ENCODE data around the gene PHB1. TPM values are rescaled to one million over a fixed set of nuclear protein-coding genes. Genes with fewer than 3 reads are reported as not detected.
A peak's percentile ranks its signal among the peaks of the same experiment; 100 is the strongest.

The PHB1 gene
- total RNA-seq, 5 donors from 2014 or later (not counting 1 experiment from before 2014, with no cell fraction given): 49.4 to 84.6 (median 74.7) TPM

GRCh38 chr17:49363251-49363650 lies 51.4 kb downstream of the PHB1 start:
- CTCF ChIA-PET: interaction anchor here (0.6 to 0.8 kb wide), 3 partner anchors 23 to 838 kb away, joined by 3 to 5 read pairs (median 3); partner anchors contain the start of gene COL1A1 (in 1 of the 2)
- peak overlapping the region in 1 of 2 donors; percentile 90 for H3K27ac Mint-ChIP-seq
- H3K4me3 Mint-ChIP-seq: no peak overlapping the region
- H3K27me3 Mint-ChIP-seq: no peaks in the 10 kb centered on the region
- no peak overlapping the region for H3K27ac ChIP-seq (ENCODE audit: low read length)
- no peak for DNase-seq
- POLR2A ChIA-PET: no interaction called here
- no CpG with 5 or more reads among the region's 4 CpGs for WGBS (ENCODE audit: insufficient coverage)
- H3K36me3 ChIP-seq (ENCODE audit: control insufficient read depth in 2 of 2, extremely low read depth in 1 of 2, insufficient read depth in 1 of 2, low read length in 1 of 2): no peaks in the 10 kb centered on the region
- H3K36me3 Mint-ChIP-seq: no peaks in the 10 kb centered on the region
- no peaks in the 10 kb centered on the region for H3K27me3 ChIP-seq (replicated peaks in 1 of 2; ENCODE audit: control insufficient read depth in 2 of 2, extremely low read depth in 1 of 2, insufficient read depth in 2 of 2, low read length in 1 of 2)
- H3K4me3 ChIP-seq (ENCODE audit: control insufficient read depth in 1 of 2, extremely low read depth in 1 of 2, low read length in 1 of 2): no peak overlapping the region
- H3K9me3 ChIP-seq: no peaks in the 10 kb centered on the region
- peaks cover 33 to 39% of the 10 kb centered on the region in 2 experiments for H3K4me1 ChIP-seq (ENCODE audit: control insufficient read depth in 1 of 2, extremely low read depth in 1 of 2, insufficient read depth in 2 of 2, low read length in 2 of 2)
- ATAC-seq (replicated peaks in 1 of 4): no peak
- no peaks in the 10 kb centered on the region for H3K9me3 Mint-ChIP-seq
- H3K4me1 Mint-ChIP-seq: peaks cover 43 to 57% (median 45%) of the 10 kb centered on the region in 3 donors

DNA sequence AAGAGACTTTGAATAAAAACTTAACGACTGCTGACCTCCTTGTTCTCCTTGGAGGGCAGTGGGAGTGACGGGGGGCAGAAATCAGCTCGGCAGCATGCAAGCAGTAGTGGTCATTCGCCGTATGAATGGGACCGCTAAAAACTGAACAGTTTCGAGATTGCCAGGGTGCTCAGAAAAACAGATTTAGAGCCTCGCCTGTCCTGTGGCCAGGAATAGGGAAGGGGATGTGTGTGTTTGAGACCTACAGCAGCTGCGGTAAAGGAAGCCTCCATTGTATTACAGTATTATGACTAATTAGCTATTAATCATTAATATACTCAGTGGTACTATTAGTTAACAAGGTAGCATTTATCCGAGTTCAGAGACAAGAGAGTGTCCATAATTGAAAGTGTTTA lies 52.0 kb downstream of the PHB1 start:
- WGBS (ENCODE audit: insufficient coverage): 20% methylated on average over 7 of the region's 10 CpGs
- CTCF ChIA-PET: interaction anchor here (0.6 to 0.8 kb wide), 6 partner anchors 22 to 314 kb away, joined by 3 to 10 read pairs (median 5); no protein-coding TSS in a partner anchor
- Mint-ChIP-seq H3K27ac (peak overlapping the region; percentile 90 to 95), H3K27me3 (no peaks in the 10 kb centered on the region), H3K36me3 (no peaks in the 10 kb centered on the region), H3K4me3 (peak overlapping the region; percentile 78 to 83 (median 80)), H3K4me1 (peaks cover 48 to 60% (median 50%) of the 10 kb centered on the region in 3 donors), H3K9me3 (no peaks in the 10 kb centered on the region)
- no peak for DNase-seq
- H3K4me3 ChIP-seq (ENCODE audit: control insufficient read depth in 1 of 2, extremely low read depth in 1 of 2, low read length in 1 of 2): peak overlapping the region; percentile 15 to 45
- H3K36me3 ChIP-seq (ENCODE audit: control insufficient read depth in 2 of 2, extremely low read depth in 1 of 2, insufficient read depth in 1 of 2, low read length in 1 of 2): no peaks in the 10 kb centered on the region
- H3K27me3 ChIP-seq (replicated peaks in 1 of 2; ENCODE audit: control insufficient read depth in 2 of 2, extremely low read depth in 1 of 2, insufficient read depth in 2 of 2, low read length in 1 of 2): no peaks in the 10 kb centered on the region
- no peak for ATAC-seq (replicated peaks in 1 of 4)
- no peaks in the 10 kb centered on the region for H3K9me3 ChIP-seq
- POLR2A ChIA-PET: interaction anchor here (0.6 to 0.7 kb wide), 5 partner anchors 44 to 403 kb away, joined by 4 to 7 read pairs (median 7); partner anchors contain the start of gene PHB1 (in 1 of the 2)
- H3K4me1 ChIP-seq (ENCODE audit: control insufficient read depth in 1 of 2, extremely low read depth in 1 of 2, insufficient read depth in 2 of 2, low read length in 2 of 2): peaks cover 39 to 40% of the 10 kb centered on the region in 2 experiments
- H3K27ac ChIP-seq (ENCODE audit: low read length): peak overlapping the region; percentile 54

DNA sequence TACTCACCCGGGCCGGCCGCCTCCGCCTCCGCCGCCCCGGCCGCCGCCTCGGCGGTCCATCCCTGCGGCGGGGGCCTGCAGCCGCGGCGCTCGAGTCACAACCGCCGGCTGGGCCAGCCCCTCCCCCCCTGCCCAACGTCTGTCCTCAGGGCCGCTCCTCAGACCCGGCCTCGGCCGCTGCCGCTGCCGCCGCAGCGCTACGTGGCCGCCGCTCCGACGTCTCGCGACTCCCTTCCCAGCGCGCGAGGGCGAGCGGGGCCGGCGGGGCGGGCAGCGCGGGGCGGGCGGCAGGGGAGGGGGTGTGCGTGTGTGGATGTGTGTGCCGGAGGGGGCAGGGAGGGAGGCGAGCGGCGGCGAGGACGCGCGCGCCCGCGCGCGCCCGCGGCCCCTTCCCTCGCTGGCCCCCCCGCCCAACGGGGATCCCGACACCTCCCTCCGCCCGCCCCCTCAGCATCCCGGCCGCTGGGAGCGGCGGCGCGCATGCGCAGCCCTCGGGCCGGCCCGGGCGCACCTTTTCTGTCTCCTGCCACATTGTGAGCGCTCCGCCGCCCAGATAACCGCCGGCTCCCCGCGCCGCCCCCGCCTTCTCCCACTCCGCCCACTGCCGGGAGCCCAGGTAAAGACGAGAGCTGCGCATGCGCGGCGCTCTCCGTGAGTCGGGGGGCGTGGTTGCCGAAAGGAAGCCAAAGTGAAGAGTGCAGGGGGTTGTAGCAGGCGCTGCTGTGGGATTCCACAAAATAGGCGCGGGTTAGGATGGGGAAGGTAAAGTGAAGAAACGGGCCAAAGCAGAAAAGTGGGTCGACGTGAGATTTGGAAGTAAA lies 52.6 kb downstream of the PHB1 start, which contains the start of gene ZNF652:
ZNF652 (minus strand) TSS at position 349 of the 821 bp plus-strand sequence. CDS start 44,525 bp downstream, outside the sequence.
- Histone ChIP-seq H3K4me3 (ENCODE audit: control insufficient read depth in 1 of 2, extremely low read depth in 1 of 2, low read length in 1 of 2) (peak within 1 kb of the TSS; percentile 82 to 97), H3K4me1 (ENCODE audit: control insufficient read depth in 1 of 2, extremely low read depth in 1 of 2, insufficient read depth in 2 of 2, low read length in 2 of 2) (peaks cover 43 to 45% of the 10 kb centered on the region in 2 experiments), H3K36me3 (ENCODE audit: control insufficient read depth in 2 of 2, extremely low read depth in 1 of 2, insufficient read depth in 1 of 2, low read length in 1 of 2) (no peaks in the 10 kb centered on the region), H3K27ac (ENCODE audit: low read length) (peak within 1 kb of the TSS; percentile 75), H3K9me3 (no peaks in the 10 kb centered on the region), H3K27me3 (replicated peaks in 1 of 2; ENCODE audit: control insufficient read depth in 2 of 2, extremely low read depth in 1 of 2, insufficient read depth in 2 of 2, low read length in 1 of 2) (no peaks in the 10 kb centered on the region)
- H3K36me3 Mint-ChIP-seq: no peaks in the 10 kb centered on the region
- no peaks in the 10 kb centered on the region for H3K9me3 Mint-ChIP-seq
- peaks cover 53 to 64% (median 56%) of the 10 kb centered on the region in 3 donors for H3K4me1 Mint-ChIP-seq
- WGBS (ENCODE audit: insufficient coverage): under 1% methylated on average over 85 of the region's 106 CpGs
- ChIA-PET CTCF (interaction anchor here (0.6 to 1.2 kb wide), 6 partner anchors 27 to 314 kb away, joined by 3 to 10 read pairs (median 6); no protein-coding TSS in a partner anchor), POLR2A (interaction anchor here (0.6 to 1.0 kb wide), 6 partner anchors 27 to 403 kb away, joined by 3 to 7 read pairs (median 6); partner anchors contain the start of gene PHB1 (in 1 of the 2))
- H3K4me3 Mint-ChIP-seq: peak within 1 kb of the TSS; percentile 83 to 95 (median 91)
- peak; percentile 67 to 76 (median 71) for ATAC-seq (replicated peaks in 1 of 4)
- peak; percentile 90 to 97 (median 95) for DNase-seq
- H3K27ac Mint-ChIP-seq: peak within 1 kb of the TSS; percentile 95
- no peaks in the 10 kb centered on the region for H3K27me3 Mint-ChIP-seq

- peak overlapping the region; percentile 83 to 95 (median 91) for H3K4me3 Mint-ChIP-seq
- H3K9me3 Mint-ChIP-seq: no peaks in the 10 kb centered on the region
- POLR2A ChIA-PET: interaction anchor here in 1 of 2 donors (1.0 kb wide), 1 partner anchor 28 kb away, joined by 3 read pairs; no protein-coding TSS in a partner anchor
- Histone ChIP-seq H3K27ac (ENCODE audit: low read length) (peak overlapping the region; percentile 75), H3K4me1 (ENCODE audit: control insufficient read depth in 1 of 2, extremely low read depth in 1 of 2, insufficient read depth in 2 of 2, low read length in 2 of 2) (peaks cover 47 to 49% of the 10 kb centered on the region in 2 experiments), H3K27me3 (replicated peaks in 1 of 2; ENCODE audit: control insufficient read depth in 2 of 2, extremely low read depth in 1 of 2, insufficient read depth in 2 of 2, low read length in 1 of 2) (no peaks in the 10 kb centered on the region), H3K36me3 (ENCODE audit: control insufficient read depth in 2 of 2, extremely low read depth in 1 of 2, insufficient read depth in 1 of 2, low read length in 1 of 2) (no peaks in the 10 kb centered on the region), H3K9me3 (no peaks in the 10 kb centered on the region), H3K4me3 (ENCODE audit: control insufficient read depth in 1 of 2, extremely low read depth in 1 of 2, low read length in 1 of 2) (peak overlapping the region; percentile 82 to 97)
- H3K27ac Mint-ChIP-seq: peak overlapping the region; percentile 93 to 95
- ATAC-seq (replicated peaks in 1 of 4) (peak; percentile 65 to 82 (median 70)), DNase-seq (peak; percentile 69 to 94 (median 88))
- H3K36me3 Mint-ChIP-seq: no peaks in the 10 kb centered on the region
- H3K4me1 Mint-ChIP-seq: peaks cover 56 to 69% (median 61%) of the 10 kb centered on the region in 3 donors
- H3K27me3 Mint-ChIP-seq: no peaks in the 10 kb centered on the region
- CTCF ChIA-PET: interaction anchor here in 1 of 2 donors (0.6 to 1.2 kb wide), 4 partner anchors 19 to 314 kb away, joined by 3 to 4 read pairs (median 3); no protein-coding TSS in a partner anchor
- 0% methylated on average over 34 of the region's 52 CpGs for WGBS (ENCODE audit: insufficient coverage)
These were observed 53.4 kb downstream of the PHB1 start for GRCh38 chr17:49361129-49361901.

DNA sequence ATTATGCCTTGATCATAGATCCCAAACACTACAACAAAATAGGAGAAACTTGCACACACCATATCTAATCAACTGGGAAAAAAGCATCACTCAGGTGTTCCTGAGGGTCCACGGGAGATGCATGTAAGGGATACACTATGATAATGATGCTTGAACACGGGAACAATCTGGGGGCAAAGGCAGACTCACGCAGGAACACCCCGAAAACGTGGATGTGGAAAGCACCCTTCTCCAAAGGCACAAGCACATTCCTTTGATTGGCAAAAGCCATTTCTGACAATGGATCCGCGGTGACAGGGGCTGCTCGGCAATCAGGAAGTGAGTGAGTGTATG lies 53.9 kb downstream of the PHB1 start:
- no peaks in the 10 kb centered on the region for H3K9me3 ChIP-seq
- Mint-ChIP-seq H3K27me3 (no peaks in the 10 kb centered on the region), H3K4me1 (peaks cover 55 to 69% (median 63%) of the 10 kb centered on the region in 3 donors), H3K27ac (peak overlapping the region; percentile 93 to 95), H3K4me3 (peak overlapping the region; percentile 83 to 95 (median 91)), H3K36me3 (no peaks in the 10 kb centered on the region), H3K9me3 (no peaks in the 10 kb centered on the region)
- ATAC-seq (replicated peaks in 1 of 4) (no peak), DNase-seq (no peak)
- ChIA-PET POLR2A (no interaction called here), CTCF (interaction anchor here in 1 of 2 donors (0.6 to 1.4 kb wide), 5 partner anchors 8 to 315 kb away, joined by 3 to 7 read pairs (median 4); no protein-coding TSS in a partner anchor)
- H3K36me3 ChIP-seq (ENCODE audit: control insufficient read depth in 2 of 2, extremely low read depth in 1 of 2, insufficient read depth in 1 of 2, low read length in 1 of 2): no peaks in the 10 kb centered on the region
- H3K27me3 ChIP-seq (replicated peaks in 1 of 2; ENCODE audit: control insufficient read depth in 2 of 2, extremely low read depth in 1 of 2, insufficient read depth in 2 of 2, low read length in 1 of 2): no peaks in the 10 kb centered on the region
- peak overlapping the region; percentile 82 to 97 for H3K4me3 ChIP-seq (ENCODE audit: control insufficient read depth in 1 of 2, extremely low read depth in 1 of 2, low read length in 1 of 2)
- WGBS (ENCODE audit: insufficient coverage): 0% methylated on average over 6 of the region's 8 CpGs
- H3K27ac ChIP-seq (ENCODE audit: low read length): peak overlapping the region; percentile 75
- H3K4me1 ChIP-seq (ENCODE audit: control insufficient read depth in 1 of 2, extremely low read depth in 1 of 2, insufficient read depth in 2 of 2, low read length in 2 of 2): peaks cover 46 to 49% of the 10 kb centered on the region in 2 experiments

All from T-cell (primary cell).